Thyroid gland (tissue), 4 donors: Measurements from ENCODE around the gene PCCA. TPM values are rescaled to one million over a fixed set of nuclear protein-coding genes. Genes with fewer than 3 reads are reported as not detected.

Experiments
- DNase-seq, 2 donors: peaks; one replicate each; pipeline ENCODE4 v3.0.0-alpha.2; 2019
- H3K27ac ChIP-seq, 3 donors: fragments of 200-600 bp; sonication (generic); 1 replicate in 2 of 3; 2 replicates in 1 of 3; pipeline ENCODE4 v1.5.1; 2016 to 2019; ENCODE audit warnings: mild to moderate bottlenecking in 1 of 3, moderate library complexity in 1 of 3
- H3K27me3 ChIP-seq: fragments of 200-600 bp; sonication (generic); one replicate; pipeline ENCODE4 v1.5.1; 2019
- H3K36me3 ChIP-seq, 2 donors: fragments of 200-600 bp; sonication (generic); one replicate each; pipeline ENCODE4 v1.5.1; 2016 to 2019
- H3K4me1 ChIP-seq, 2 donors: fragments of 200-600 bp; sonication (generic); one replicate each; pipeline ENCODE4 v1.5.1; 2017 to 2019
- H3K4me3 ChIP-seq, 3 donors: fragments of 200-600 bp; sonication (generic); replicated peaks in 1 of 3; 1 replicate in 2 of 3; 2 replicates in 1 of 3; pipeline ENCODE4 v1.5.1; 2016; ENCODE audit warnings: mild to moderate bottlenecking in 1 of 3
- H3K9me3 ChIP-seq: fragments of 200-600 bp; sonication (generic); one replicate; pipeline ENCODE4 v1.5.1; 2017
- CTCF ChIP-seq, 6 experiments: fragments of 200-600 bp in 3 of 6; fragments of 450-650 bp in 3 of 6; sonication (generic) in 3 of 6; IDR thresholded peaks; one replicate each; pipeline ENCODE4 v1.5.1; 2016 to 2019; ENCODE audit warnings: antibody characterized with exemption in 6 of 6, mild to moderate bottlenecking in 2 of 6, inconsistent platforms in 1 of 6, moderate library complexity in 1 of 6
- POLR2A ChIP-seq, 2 donors: fragments of 450-650 bp; IDR thresholded peaks; one replicate each; pipeline ENCODE4 v1.6.1; 2017; ENCODE audit warnings: antibody characterized with exemption in 2 of 2, mild to moderate bottlenecking in 2 of 2, moderate library complexity in 1 of 2
- WGBS, 2 donors: methylation state at CpG; one replicate each; pipeline ENCODE4 v1.1.5; 2017; 5-methylcytosine and 5-hydroxymethylcytosine counted together
- intact Hi-C: fragments of 100-400 bp; cut with DNase I; formaldehyde crosslinking; loops from one replicate; pipeline ENCODE4 v1.15.1; 2023
- total RNA-seq, 4 donors: library from RNA; depleted of rRNA; stranded (reverse); fragments of >200 nt; gene quantifications; one replicate each; pipeline ENCODE4 v1.2.3, GENCODE V29; 2016

The PCCA gene
- total RNA-seq, 4 donors from 2014 or later, result 54.3 to 95.2 (median 67.7) TPM

DNA sequence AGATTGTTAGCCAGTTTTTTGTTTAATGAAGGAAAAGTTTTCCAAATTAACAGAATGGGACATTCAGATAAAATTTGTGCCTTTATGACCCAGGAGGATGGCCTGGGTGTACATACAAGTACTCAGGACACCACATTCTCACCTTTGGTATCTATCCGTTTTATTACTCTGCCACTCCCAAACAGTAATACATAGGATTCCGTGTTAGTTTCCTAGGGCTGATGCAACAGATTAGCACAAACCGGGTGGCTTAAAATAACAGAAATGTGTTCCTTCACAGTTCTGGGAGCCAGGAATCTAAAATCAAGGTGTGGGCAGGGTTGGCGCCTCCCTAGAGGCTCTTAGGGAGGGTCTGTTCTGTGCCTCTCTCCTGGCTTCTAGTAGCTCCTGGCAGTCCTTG, 369.8 kb downstream of the PCCA start:
- no peak overlapping the region for H3K4me3 ChIP-seq
- no peaks in the 10 kb centered on the region for H3K36me3 ChIP-seq
- TF ChIP-seq CTCF (IDR thresholded peaks at IDR 0.05) (no peak), POLR2A (IDR thresholded peaks at IDR 0.05) (no peak)
- intact Hi-C loops, result no loop called here
- 97% methylated on average over 4 of the region's 4 CpGs for WGBS, 2 donors
- no peak overlapping the region for H3K27ac ChIP-seq
- H3K9me3 ChIP-seq, result no peaks in the 10 kb centered on the region
- H3K27me3 ChIP-seq, result no peaks in the 10 kb centered on the region
- no peak for DNase-seq
- H3K4me1 ChIP-seq, result no peaks in the 10 kb centered on the region

DNA sequence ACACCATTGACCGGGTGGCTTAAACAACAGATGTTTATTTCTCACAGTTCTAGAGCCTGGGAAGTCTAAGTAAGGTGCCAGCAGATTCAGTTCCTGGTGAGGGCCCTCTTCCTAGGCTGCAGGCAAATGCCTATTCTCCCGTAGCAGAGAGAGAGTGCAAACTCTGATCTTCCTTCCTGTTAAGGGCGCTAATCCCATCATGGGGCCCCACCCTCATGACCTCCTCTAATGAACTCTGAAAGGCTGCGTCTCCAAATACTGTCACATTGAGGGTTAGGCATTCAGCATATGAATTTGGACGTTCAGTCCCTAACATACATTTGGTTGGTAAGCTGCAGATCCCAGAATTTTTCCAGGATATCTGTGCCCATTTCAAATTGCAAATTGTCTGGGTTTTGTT, 370.9 kb downstream of the PCCA start:
- intact Hi-C loops, result no loop called here
- Histone ChIP-seq H3K9me3 (no peaks in the 10 kb centered on the region), H3K4me1 (no peaks in the 10 kb centered on the region), H3K4me3 (no peak overlapping the region), H3K27ac (no peak overlapping the region), H3K36me3 (no peaks in the 10 kb centered on the region), H3K27me3 (no peaks in the 10 kb centered on the region)
- no peak for TF ChIP-seq POLR2A (IDR thresholded peaks at IDR 0.05)
- no peak for TF ChIP-seq CTCF (IDR thresholded peaks at IDR 0.05)
- 93 to 99% methylated on average over 5 of the region's 5 CpGs for WGBS, 2 donors
- DNase-seq, result no peak

DNA sequence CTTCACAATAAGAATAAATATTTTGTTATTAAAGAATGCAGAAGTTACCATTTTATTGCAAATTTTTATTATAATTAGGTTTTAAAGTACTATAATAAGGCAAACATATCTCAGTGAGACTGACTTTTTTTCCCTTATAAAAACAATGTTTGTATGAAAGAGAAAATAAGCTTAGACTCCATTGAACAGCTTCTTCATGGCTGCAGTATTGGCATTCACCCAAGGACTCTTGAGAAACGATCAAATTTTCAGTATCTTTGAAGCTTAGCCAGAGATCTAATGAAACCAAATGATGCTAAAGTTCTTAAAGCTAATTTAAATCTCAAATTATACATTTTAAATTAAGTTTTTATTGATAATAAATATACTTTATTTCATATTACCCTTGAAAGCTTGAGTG, 371.4 kb downstream of the PCCA start:
- Histone ChIP-seq H3K9me3 (no peaks in the 10 kb centered on the region), H3K27ac (no peak overlapping the region), H3K36me3 (no peaks in the 10 kb centered on the region), H3K27me3 (no peaks in the 10 kb centered on the region), H3K4me1 (no peaks in the 10 kb centered on the region), H3K4me3 (no peak overlapping the region)
- intact Hi-C loops, result no loop called here
- no peak for TF ChIP-seq POLR2A (IDR thresholded peaks at IDR 0.05)
- no peak for TF ChIP-seq CTCF (IDR thresholded peaks at IDR 0.05)
- 14 to 17% methylated on average over 1 of the region's 1 CpG for WGBS, 2 donors
- no peak for DNase-seq

- Histone ChIP-seq H3K9me3 (no peaks in the 10 kb centered on the region), H3K36me3 (no peaks in the 10 kb centered on the region), H3K4me3 (no peak overlapping the region), H3K27me3 (no peaks in the 10 kb centered on the region), H3K27ac (no peak overlapping the region), H3K4me1 (no peaks in the 10 kb centered on the region)
- DNase-seq, result no peak
- intact Hi-C loops, result no loop called here
- TF ChIP-seq POLR2A (IDR thresholded peaks at IDR 0.05), result no peak
- 91 to 95% methylated on average over 2 of the region's 2 CpGs for WGBS, 2 donors
Observed at GRCh38 chr13:100460791-100461190, 371.9 kb downstream of the PCCA start.

DNA sequence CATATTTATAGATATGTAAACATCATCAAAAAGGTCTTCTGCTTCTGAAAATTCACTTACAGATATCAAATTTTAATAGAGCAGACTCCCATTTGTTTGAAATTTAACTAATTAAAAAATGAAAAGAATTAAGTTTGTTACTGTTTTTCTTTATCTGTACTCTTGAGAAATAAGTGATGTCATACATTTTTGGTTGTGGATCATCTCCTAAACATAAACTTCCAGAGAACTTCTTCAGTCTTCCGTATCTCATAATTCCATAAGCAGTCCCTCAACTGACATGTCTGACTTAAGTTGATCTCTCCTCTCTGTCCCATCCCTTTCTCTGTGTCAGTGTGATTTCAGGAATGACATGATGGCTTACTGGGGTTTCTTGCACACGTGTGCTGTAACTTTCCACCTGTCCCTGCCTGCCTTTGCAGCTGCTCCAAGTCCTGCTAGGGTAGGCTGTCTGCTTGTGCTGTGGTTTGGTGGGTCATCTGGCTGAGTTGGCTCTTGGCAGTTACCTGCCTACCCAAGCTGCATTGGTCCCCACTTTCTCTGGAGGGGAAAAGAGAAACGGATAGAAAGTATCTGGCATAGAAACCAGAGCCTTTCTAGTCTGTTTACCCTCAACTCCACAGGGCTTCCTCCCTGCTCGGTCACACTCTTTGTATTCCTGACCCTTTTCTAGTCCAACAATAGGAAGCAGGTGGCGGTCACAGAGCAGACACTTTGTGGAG, 372.6 kb downstream of the PCCA start:
- no peak for DNase-seq
- Histone ChIP-seq H3K4me3 (no peak overlapping the region), H3K27me3 (no peaks in the 10 kb centered on the region), H3K4me1 (no peaks in the 10 kb centered on the region), H3K9me3 (no peaks in the 10 kb centered on the region), H3K36me3 (no peaks in the 10 kb centered on the region), H3K27ac (no peak overlapping the region)
- TF ChIP-seq CTCF (IDR thresholded peaks at IDR 0.05) (no peak), POLR2A (IDR thresholded peaks at IDR 0.05) (no peak)
- WGBS, 2 donors, result 73 to 83% methylated on average over 5 of the region's 5 CpGs
- intact Hi-C loops, result no loop called here
